ENCODE measurements around the gene ASTN2.

- TF ChIP-seq CTCF (IDR thresholded peaks at IDR 0.05) (no peak), POLR2A (IDR thresholded peaks at IDR 0.05) (no peak)
These were observed 279.9 kb downstream of the ASTN2 start for GRCh38 chr9:117134826-117135500.

Data from right lobe of liver (tissue), 4 donors.